Suprapubic skin (tissue), 3 donors: ENCODE data around the gene VPS52.

Experiments used
- CTCF ChIP-seq, 2 donors: fragments of 200-600 bp in 1 of 2; fragments of 450-650 bp in 1 of 2; sonication (generic) in 1 of 2; IDR thresholded peaks; one replicate each; pipeline ENCODE4 v1.5.1; 2016 to 2019; ENCODE audit warnings: antibody characterized with exemption in 2 of 2, mild to moderate bottlenecking in 1 of 2, moderate library complexity in 1 of 2
- POLR2A ChIP-seq, 2 donors: fragments of 450-650 bp; IDR thresholded peaks; one replicate each; pipeline ENCODE4 v1.6.1; 2017; ENCODE audit warnings: antibody characterized with exemption in 2 of 2, mild to moderate bottlenecking in 2 of 2, moderate library complexity in 2 of 2

GRCh38 chr6:33289784-33290315 lies 18.2 kb upstream of the VPS52 start:
- no peak for TF ChIP-seq CTCF (IDR thresholded peaks at IDR 0.05)
- no peak for TF ChIP-seq POLR2A (IDR thresholded peaks at IDR 0.05)
